Measurements from ENCODE around the gene CD200R1L. TPM values are rescaled to one million over a fixed set of nuclear protein-coding genes. Genes with fewer than 3 reads are reported as not detected.

CD200R1L gene
- total RNA-seq, 1 experiment from 2014 or later, result not detected

- DNase-seq (ENCODE audit: low read depth), result no peak
These were observed 78.9 kb downstream of the CD200R1L start for GRCh38 chr3:112767777-112768176.

GRCh38 chr3:112767177-112767576 is 79.5 kb downstream of the CD200R1L start:
- no peak for DNase-seq (ENCODE audit: low read depth)

Other genes with a start within 250 kb of the CD200R1L start
- 50.9 and 52.2 TPM in 2 replicates for gene CCDC80, start 205.7 kb downstream of the CD200R1L start, total RNA-seq (2014; rRNA removed; shearing (Covaris generic))
- not detected in 2 replicates for gene CD200R1, start 128.2 kb upstream of the CD200R1L start, total RNA-seq (2014; rRNA removed; shearing (Covaris generic))
- 59.5 and 63.1 TPM in 2 replicates for gene GTPBP8, start 144.1 kb upstream of the CD200R1L start, total RNA-seq (2014; rRNA removed; shearing (Covaris generic))

All from HT1080 (cell line).